Amygdala (tissue), 56 donors: ENCODE data around the gene SERBP1.
A peak's percentile ranks its signal among the peaks of the same experiment; 100 is the strongest.
"Not testable (repeated sequence)": the region's sequence is repeated elsewhere in the genome, so short reads cannot be mapped to it uniquely, and the experiment has no call there.

Source experiments
- DNase-seq, 56 donors: peaks; one replicate each; lab custom pipeline; 2025; lab: John Stamatoyannopoulos, UW

SERBP1 gene

DNA sequence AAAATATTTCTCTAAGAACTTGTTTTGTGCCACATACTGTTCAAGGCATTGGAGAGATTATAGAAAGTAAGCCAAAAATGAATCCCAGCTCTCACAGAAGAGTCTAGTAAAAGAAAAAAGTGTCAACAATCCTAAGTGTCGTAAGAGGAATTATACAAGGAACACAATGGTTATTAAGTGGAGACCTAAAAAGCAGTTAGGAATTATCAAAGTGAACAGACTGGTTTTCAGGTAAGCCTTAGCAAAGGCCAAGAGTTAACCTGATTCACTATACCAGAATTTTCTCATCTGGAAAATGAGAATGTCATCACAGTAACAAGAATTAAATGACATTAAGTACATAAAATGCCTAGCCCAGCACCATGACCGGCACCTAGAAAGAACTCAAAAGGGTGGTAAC, 15.6 kb downstream of the SERBP1 start:
- DNase-seq, result no peak

DNA sequence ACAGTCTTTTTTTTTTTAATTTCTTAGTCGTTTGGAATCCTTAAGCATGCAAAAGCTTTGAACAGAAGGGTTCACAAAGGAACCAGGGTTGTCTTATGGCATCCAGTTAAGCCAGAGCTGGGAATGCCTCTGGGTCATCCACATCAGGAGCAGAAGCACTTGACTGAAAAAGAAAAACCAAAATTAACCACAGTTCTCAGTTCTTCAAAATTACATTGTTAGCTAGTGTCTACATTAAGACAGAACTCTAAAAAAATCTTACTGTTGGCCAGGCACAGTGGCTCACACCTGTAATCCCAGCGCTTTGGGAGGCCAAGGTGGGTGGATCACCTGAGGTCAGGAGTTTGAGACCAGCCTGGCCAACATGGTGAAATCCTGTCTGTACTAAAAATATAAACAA, 17.1 kb downstream of the SERBP1 start:
- not testable (repeated sequence) for DNase-seq

DNA sequence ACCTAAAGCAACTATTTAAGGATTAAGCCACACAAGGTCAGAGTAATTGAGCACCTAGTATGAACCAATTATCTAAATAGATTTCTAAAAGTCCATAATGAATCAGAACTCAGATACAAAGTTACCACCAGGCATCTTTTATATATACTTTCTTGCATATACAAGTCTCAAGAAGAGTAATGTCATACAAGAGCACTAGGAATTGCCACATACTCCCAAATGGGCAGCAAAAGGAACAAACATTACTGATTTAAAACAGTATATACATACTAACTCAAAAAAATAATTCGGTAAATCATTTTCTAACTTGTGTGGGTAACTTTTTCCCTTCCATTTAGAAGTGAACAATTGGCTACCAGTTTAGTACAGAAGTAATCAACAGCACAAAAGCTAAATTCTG, 22.1 kb downstream of the SERBP1 start:
- DNase-seq, result no peak

DNA sequence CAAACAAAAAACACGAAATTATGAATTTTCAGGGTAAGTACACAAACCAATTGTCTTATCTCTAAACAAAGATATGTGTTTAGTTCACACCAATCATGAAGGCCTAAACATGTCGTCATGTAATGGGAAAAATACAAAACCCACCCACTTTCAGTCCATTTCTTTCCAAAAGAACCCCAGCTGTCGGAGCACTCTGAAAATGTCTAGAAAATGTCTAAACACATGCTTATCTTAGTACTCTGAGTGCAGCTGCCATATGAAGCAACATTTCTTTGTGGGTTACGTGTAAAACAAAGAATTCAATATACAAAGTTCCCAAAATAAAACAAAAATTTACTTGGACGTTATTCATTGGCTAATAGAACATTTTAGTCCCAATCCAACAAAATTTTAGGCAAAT, 22.7 kb downstream of the SERBP1 start:
- DNase-seq, result no peak

DNA sequence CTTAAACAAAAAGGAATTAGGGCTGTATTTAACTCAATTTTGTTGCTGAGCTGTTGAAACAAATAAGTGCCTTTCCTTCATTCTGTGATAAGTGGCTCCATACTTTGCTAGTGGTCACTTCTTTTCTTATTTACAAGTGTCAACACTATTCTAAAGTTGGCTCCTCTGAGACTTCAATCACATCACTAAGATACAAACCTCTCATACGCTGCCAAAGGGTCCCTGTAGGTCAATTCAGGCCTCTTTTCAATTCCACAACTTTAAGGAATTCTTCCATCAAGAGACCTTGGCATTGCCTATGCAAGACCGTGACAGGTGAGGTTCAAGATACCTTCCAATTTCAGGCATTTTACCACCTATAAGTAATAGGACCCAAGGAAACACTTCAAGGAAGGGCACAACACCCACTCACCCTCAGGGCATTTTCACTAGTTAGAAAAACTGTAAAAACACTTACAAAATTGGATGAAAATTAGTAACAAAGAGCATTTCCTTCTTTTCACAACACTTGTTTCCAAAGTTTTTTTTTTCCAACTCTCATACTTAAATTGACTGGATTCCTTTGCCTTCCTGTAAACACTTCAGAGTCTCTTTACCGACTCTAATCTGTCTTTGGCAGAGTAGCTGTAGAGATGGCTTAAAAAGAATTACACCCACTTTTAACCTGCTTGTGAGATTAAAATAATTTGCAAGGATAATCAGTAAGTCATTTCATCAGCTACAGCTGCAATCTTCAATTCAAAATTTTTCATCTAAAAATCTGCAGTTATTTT, 24.5 kb downstream of the SERBP1 start:
- DNase-seq, result no peak

DNA sequence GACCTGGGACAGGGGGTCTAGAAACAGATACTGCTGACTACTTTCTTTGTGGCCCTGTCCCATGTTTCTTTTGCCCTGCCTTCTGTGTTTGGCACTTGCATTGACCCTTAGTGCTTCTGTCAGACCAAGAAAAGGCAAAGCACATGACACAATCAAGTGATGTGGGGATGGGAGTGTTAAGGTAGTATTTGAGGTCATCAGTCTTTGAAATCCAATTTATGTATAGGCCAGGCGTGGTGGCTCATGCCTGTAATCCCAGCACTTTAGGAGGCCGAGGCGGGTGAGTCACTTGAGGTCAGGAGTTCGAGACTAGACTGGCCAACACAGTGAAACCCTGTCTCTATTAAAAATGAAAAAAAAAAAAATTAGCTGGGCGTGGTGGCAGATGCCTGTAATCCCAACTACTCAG, 26.0 kb downstream of the SERBP1 start:
- no peak for DNase-seq

DNA sequence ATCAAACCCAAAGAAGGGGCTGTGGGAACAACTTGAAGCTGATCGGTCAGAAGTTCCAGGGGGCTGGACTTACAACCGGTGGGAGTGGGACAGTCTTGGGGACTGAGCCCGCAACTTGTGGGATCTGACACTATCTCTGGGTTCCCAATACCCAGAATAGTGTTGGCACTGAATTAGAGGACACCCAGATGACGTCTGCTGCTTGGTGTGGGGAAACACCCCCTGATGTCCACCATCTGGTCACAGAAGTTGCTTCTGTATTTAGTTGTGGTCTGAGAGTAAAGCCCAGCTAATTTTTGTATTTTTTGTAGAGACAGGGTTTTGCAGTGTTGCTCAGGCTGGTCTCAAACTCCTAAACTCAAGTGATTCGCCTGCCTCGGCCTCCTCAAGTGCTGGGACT, 28.8 kb downstream of the SERBP1 start:
- no peak for DNase-seq

DNA sequence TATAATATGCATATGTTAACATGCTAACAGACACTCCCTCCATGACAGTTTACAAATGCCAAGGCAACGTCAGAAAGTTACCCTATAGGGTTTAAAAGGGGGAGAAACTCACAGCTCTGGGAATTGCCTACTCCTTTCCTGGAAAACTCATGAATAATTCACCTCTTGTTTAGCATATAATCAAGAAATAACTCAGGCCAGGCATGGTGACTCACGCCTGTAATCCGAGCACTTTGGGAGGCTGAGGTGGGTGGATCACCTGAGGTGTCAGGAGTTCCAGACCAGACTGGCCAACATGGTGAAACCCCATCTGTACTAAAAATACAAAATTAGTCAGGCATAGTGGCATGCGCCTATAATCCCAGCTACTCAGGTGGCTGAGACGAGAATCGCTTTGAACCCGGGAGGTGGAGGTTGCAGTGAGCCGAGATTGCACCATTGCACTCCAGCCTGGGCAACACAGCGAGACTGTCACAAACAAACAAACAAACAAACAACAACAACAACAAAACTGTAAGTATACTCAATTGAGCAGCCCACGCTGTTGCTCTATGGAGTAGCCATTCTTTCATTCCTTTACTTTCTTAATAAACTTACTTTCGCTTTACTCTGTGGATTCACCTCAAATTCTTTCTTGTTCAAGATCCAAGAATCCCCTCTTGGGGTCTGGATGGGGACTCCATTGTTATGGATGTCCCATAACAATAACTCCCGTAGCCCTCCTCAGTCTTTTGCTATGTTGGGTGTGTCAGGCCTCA, 30.0 kb downstream of the SERBP1 start:
- DNase-seq, result not testable (repeated sequence)

DNA sequence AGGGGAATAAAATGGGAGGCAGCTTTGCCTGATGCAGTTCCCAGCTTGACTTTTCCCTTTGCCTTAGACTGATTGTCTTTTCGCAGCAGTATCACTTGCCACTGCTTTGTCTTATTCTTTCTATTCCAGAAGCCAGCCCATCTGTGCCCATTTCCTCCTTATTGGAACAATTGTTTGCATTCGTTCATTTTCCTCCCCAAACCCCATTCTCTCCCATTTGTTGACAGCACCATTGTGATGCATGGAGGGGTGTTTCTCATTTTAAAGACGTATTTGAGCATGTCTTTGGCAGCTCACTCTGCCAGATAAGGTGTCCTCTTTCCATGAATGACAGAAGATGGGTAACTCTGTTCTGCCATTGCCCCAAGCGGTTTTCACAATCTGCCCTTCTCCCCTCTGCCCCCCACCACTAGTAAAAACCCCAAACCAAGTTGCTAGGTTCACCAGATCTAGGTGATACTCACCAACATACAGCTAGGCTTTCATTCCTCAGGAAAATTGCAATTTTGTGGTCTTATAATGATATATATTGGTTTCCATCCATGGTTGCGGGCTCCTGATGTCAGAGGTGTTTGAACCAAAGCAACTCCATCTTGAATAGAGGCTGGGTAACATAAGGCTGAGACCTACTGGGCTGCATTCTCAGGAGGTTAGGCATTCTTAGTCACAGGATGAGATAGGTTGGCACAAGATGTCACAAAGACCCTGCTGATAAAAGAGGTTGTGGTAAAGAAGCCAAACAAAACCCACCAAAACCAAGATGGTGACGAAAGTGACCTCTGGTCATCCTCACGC, 30.8 kb downstream of the SERBP1 start:
- DNase-seq, result no peak

DNA sequence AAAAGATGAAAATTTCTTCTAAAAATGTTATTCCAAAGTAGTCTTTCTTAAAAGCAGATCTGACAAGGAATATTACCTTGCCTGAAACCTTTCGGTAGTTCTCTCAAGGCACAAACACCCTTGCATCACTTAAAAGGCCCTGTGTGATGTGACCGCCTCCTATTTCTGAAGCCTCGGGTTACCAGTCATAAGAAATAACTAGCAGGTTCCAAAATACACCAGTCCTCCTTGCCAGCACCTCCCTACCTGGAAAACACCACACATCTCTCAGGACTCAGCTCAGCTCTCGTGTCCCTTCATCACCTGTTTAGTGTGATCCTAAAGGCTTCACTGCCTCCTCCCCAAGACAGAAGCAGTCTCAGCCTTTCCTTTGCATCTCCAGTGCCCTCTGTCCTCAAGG, 35.7 kb downstream of the SERBP1 start:
- DNase-seq, result no peak

DNA sequence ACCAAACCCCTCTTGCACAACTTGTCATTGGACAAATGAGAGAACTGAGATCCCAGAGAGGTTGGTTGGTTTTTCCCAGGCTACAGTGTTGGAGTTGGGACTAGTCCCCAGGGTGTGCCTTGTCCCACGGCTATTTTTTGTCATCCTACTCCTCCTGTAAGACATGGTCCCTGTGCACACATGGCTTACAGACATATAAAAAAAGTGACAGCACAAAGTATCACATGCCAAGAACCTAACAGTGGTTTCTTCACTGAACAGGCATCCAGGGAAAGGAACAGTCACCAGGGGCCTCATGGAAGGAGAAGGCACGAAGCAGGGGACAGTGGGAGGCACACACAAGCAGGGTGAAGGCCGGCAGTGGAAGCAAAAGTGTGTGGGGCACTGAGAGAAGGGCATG, 36.5 kb downstream of the SERBP1 start:
- DNase-seq, result peak in 1 of 56 donors; percentile 3

DNA sequence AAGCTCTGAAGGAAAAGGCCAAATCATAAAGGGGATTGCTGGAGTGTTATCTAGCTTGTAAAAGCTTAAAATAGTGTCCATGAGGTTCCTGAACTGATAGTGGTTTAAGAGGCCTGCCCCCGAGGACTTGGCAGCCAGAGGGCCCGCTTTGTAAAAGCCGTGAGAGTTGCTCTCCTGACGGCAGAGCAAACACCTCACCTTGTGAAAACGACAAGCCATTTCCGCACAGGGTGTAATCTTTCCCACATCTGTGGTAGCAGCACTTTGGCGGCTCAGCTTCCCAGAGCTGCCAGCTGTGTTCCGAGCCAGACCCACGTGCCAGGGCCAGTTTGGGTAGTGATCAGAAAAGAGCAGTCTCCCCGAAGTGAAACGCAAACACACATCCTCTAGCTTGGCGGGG, 37.0 kb downstream of the SERBP1 start:
- peak in 4 of 56 donors; percentile 1 to 2 (median 2) for DNase-seq

DNA sequence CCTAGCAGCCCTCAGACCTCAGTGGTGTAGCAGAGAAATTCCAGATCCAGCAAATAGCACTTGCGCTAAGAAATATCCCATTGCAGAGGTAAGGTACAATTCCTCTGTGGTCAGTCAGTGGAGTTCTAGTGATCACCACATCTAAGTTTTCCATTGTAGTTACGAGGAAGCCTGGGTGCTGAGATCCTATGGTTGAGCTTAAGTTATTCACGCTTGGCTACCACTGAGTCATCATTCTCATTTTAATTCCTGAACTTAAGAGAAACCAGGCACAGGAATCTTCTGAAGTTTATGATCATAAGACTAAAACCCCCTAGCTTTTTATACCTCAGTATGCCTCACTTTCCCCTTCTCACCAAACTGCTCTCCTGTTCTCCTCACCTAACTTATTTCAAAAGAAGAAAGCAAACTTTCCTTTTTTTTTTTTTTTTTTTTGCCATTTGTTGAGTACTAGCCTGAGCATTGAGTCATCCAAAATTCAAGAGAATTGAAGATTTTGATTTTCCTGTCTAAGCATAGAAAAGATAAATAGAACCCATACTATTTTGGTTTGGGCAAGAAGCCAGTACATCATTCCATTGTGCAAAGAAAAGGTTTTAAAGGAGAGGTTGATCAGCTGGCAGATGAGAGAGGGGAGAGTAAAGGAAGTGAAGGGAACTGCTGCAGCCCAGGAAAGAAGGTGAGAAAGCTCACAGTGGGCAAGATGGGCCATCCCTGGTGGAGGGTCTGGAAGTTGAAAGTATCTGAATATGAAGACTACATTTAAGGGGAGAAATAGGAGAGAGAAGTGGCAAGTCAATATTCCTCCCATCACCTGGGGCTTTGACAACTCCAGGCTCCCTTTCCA, 39.9 kb downstream of the SERBP1 start:
- no peak for DNase-seq

DNA sequence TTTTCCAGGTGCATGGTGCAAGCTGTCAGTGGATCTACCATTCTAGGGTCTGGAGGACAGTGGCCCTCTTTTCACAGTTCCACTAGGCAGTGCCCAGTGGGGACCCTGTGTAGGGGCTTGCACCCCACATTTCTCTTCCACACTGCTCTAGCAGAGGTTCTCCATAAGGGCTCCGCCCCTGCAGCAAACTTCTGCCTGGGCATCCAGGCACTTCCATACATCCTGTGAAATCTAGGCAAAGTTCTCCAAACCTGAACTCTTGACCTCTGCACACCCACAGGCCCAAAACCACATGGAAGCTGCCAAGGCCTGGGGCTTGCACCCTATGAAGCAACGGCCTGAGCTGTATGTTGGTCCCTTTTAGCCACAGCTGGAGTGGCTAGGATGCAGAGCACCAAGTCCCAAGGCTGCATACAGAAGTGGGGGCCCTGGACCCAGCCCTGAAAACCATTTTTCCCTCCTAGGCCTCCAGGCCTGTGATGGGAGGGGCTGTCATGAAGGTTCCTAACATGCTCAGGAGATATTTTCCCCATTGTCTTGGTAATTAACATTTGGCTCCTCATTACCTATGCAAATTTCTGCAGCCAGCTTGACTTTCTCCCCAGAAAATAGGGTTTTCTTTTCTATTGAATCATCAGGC, 46.1 kb downstream of the SERBP1 start:
- DNase-seq, result no peak

DNA sequence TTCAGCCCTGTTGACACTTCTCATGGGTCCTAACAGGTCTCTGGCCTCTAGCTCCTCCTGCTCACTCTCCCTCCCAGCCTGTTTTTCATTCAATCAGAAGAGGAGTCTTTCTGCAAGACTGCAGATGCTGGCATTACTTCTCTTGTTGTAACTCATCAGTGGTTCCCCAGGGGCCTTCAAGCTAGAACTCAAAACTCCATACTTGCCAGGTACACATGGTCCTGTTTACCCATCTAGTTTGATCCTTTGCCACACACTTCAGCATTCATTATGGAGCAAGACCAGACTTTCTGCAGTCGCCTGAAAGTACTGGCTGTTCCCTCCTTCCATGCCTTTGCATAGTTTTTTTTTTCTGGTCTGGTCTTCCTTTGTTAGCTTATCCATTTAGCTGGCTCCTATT, 47.9 kb downstream of the SERBP1 start:
- DNase-seq, result no peak

DNA sequence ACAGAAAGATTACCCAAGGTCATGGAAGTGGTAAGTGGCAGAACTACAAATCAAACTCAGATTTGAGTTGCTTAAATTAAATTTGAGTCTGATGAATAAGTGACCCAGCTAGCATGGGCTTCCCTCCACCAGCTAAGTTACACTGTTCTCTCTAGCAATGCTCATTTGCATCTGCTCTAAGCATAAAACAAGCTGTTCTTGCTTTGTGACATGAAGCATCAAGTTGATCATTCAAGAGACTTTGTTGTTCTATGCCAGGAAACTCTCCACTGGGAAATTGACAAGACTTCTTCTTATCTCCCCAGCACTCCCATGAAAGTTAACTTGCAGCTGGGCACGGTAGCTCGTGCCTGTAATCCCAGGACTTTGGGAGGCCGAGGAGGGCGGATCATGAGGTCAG, 49.0 kb downstream of the SERBP1 start:
- DNase-seq, result no peak

DNA sequence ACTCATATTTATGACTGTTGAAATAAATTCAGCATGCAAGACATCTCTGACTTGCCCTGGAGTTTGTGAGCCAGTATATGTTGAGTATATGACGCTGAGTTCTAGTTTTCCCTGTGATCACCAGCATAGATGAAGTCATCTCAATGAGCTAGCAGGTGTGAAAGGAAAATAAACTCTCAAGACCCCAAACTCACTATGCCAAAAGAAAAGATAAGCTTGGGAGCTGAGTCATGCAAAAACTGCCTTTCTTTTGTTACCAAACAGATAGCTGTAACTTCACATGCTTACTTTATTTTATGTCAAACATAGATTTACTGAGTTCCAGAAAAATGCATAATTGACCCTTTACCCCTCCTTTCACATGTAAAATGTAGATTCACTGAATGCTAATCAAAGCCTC, 52.9 kb downstream of the SERBP1 start:
- no peak for DNase-seq

DNA sequence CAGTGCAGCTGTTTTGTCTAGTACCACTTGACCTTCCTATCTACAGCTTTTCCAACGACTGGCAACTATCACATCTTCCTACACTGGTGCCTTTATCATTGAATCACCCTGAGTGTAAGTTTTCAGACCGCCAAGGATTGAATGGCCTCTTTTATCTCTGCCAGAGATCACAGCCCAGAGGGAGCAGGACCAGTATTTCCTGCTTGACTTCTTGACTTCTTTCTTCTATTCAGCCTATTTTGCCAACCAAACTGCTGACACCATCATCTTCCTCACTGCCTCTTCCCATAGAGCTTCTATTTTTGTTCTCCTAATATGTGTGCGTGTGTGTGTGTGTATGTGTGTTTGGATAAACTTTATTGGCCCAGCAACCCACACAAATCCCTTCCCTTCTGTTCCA, 53.8 kb downstream of the SERBP1 start:
- no peak for DNase-seq

DNA sequence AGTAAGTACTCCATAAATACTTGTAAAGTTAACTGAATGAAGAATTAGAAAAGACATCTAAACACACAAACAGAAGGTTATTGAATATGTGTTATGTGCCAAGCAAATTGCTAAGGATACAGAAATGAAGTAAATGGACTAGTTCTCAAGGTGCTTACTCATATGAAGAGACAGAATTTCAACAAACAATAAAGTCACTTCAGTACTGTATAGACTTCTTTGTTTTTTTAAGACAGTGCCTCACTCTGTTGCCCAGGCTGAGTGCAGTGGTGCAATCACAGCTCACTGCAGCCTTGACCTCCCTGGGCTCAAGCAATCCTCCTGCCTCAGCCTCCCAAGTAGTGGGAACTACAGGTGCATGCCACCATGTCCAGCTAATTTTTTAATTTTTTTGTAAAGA, 57.3 kb downstream of the SERBP1 start:
- DNase-seq, result no peak

DNA sequence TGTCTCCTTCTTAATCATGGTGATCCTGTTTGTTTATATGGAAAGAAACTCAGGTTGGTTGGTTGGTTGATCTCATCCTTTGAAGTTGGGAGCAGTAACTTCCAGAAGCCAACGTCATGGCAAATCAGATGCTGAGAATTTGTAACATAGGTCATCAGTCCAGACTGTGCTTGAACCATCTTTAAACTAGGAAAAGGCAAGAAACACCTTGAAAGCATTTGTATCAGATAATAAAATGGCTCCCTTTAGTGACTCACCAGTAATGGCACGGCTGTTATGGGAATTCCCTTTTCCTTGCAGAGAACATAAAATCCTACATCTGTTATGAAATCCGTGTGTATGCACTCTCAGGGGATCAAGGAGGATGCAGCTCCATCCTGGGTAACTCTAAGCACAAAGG, 58.1 kb downstream of the SERBP1 start:
- no peak for DNase-seq
